ENCODE data around the gene TMEM185B.
A peak's percentile ranks its signal among the peaks of the same experiment; 100 is the strongest.

The TMEM185B gene

DNA sequence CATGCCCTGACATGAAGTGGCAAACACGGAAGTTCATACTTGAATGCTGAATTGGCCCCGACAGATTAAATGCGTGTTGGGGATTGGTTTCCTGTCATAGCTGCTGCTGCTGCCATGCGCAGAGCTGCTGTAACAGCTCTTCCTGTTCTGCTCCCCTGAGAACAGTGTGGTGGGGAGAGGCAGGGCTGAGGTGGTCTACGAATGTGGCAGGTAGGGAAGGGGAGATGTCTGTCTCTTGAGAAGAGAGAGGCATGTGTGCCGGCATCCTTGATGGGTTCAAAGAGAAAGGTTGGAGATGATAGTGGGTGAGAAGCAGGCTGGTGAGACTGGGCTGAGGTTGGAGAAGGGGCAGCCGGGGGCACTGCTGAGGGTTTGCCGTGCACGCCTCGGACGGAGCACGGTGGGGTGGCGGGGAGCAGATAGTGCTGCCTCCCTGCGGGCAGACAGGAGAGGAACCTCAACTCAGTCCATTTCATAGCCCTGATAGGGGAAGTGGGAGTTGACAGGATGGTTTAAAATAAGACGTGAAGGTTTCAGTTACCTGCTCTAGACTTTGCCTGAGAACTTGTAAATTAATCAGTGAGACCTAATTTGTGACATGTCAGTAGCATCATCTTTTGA is 46.1 kb downstream of the TMEM185B start:
- TF ChIP-seq, protein P1, sequence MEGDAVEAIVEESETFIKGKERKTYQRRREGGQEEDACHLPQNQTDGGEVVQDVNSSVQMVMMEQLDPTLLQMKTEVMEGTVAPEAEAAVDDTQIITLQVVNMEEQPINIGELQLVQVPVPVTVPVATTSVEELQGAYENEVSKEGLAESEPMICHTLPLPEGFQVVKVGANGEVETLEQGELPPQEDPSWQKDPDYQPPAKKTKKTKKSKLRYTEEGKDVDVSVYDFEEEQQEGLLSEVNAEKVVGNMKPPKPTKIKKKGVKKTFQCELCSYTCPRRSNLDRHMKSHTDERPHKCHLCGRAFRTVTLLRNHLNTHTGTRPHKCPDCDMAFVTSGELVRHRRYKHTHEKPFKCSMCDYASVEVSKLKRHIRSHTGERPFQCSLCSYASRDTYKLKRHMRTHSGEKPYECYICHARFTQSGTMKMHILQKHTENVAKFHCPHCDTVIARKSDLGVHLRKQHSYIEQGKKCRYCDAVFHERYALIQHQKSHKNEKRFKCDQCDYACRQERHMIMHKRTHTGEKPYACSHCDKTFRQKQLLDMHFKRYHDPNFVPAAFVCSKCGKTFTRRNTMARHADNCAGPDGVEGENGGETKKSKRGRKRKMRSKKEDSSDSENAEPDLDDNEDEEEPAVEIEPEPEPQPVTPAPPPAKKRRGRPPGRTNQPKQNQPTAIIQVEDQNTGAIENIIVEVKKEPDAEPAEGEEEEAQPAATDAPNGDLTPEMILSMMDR (IDR thresholded peaks at IDR 0.05; ENCODE audit: insufficient read depth, missing control alignments): no peak
- DNase-seq (ENCODE audit: insufficient read length, low spot score) (no peak), FAIRE-seq (no peak)

- no peak for DNase-seq (ENCODE audit: insufficient read length, low spot score)
- TF ChIP-seq, protein P1 (IDR thresholded peaks at IDR 0.05; ENCODE audit: insufficient read depth, missing control alignments): no peak
- no peak for FAIRE-seq
These were observed 46.7 kb downstream of the TMEM185B start for GRCh38 chr2:120176526-120176925.

DNA sequence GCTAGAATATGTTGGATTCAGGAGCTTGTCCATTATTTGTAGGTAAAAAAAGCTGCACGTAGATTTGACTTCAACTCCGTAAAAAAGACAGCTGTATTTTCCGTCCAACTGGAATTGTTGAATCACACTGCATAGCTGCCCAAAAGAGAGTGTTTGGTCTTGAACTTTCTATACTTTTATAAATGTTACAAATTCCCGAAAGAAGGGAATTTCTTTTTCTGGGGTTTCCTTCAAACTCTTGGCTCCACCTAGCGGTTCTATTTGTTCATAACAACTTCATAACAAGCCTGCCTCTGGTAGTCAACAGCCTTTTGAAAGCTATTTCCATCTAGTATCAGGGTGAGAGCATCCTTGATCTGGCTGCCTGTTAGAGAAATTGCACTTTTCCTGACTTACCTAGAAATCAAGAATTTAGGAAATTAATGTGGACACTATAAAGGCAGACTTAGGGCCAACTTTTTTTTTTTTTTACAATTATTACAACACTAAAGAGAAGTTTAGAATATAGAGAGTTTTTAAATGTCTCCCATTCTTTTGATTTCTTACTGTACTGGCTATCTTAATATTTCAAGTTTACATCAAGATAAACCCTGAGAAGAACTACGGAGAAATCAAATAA is 48.1 kb downstream of the TMEM185B start:
- TF ChIP-seq, protein P1 (IDR thresholded peaks at IDR 0.05; ENCODE audit: insufficient read depth, missing control alignments): peak; percentile 72
- FAIRE-seq (no peak), DNase-seq (ENCODE audit: insufficient read length, low spot score) (peak; percentile 48)
